Gastrocnemius medialis (tissue), 4 donors: ENCODE measurements around the gene SHC1.

ENCODE experiments used
- POLR2A ChIP-seq, 2 donors: fragments of 450-650 bp; IDR thresholded peaks; one replicate each; pipeline ENCODE4 v1.6.1; 2017; ENCODE audit warnings: antibody characterized with exemption in 2 of 2, mild to moderate bottlenecking in 2 of 2, moderate library complexity in 2 of 2
- TF ChIP-seq, protein P1 (sequence below), 5 experiments: fragments of 450-650 bp in 3 of 5; fragments of 200-600 bp in 2 of 5; sonication (generic) in 2 of 5; IDR thresholded peaks in 4 of 5; conservative IDR thresholded peaks in 1 of 5; 1 replicate in 4 of 5; 2 replicates in 1 of 5; pipeline ENCODE4 v1.5.1; 2016 to 2019; ENCODE audit warnings: antibody characterized with exemption in 5 of 5, mild to moderate bottlenecking in 3 of 5, moderate library complexity in 3 of 5

- TF ChIP-seq POLR2A (IDR thresholded peaks at IDR 0.05): no peak
- TF ChIP-seq, protein P1, sequence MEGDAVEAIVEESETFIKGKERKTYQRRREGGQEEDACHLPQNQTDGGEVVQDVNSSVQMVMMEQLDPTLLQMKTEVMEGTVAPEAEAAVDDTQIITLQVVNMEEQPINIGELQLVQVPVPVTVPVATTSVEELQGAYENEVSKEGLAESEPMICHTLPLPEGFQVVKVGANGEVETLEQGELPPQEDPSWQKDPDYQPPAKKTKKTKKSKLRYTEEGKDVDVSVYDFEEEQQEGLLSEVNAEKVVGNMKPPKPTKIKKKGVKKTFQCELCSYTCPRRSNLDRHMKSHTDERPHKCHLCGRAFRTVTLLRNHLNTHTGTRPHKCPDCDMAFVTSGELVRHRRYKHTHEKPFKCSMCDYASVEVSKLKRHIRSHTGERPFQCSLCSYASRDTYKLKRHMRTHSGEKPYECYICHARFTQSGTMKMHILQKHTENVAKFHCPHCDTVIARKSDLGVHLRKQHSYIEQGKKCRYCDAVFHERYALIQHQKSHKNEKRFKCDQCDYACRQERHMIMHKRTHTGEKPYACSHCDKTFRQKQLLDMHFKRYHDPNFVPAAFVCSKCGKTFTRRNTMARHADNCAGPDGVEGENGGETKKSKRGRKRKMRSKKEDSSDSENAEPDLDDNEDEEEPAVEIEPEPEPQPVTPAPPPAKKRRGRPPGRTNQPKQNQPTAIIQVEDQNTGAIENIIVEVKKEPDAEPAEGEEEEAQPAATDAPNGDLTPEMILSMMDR (IDR thresholded peaks at IDR 0.05 in 4 of 5, conservative IDR thresholded peaks at IDR 0.05 in 1 of 5): no peak
Observed at GRCh38 chr1:154937988-154938386, 32.6 kb downstream of the SHC1 start.
